Measurements from ENCODE around the gene KRTAP12-3.

The KRTAP12-3 gene

DNA sequence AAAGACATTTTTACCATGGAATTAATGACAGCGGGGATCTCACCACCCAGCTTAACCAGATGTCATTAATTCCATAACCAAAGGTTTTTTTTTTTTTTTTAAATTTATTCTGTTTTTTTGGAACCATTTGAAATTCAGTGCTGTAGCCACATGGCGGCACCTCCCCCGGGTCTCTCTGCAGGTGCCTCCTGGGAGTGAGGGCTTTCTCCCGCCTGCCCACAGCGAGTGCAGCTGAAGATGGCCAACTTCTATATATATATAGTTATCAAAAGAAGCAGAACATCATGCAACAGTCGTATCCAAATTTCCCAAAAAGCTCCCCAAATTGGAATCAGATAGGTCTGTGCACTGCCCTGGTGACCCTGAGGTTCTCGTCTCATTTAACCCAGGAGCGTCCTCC lies 42.3 kb upstream of the KRTAP12-3 start:
- Histone ChIP-seq H3K4me3 (ENCODE audit: low read length in 2 of 2) (no peak overlapping the region), H3K27ac (ENCODE audit: low read depth in 2 of 2, low read length in 2 of 2) (no peak overlapping the region), H3K9me3 (ENCODE audit: control insufficient read depth in 2 of 2, low read length in 2 of 2) (peaks cover 0 to 5% of the 10 kb centered on the region in 2 donors), H3K27me3 (ENCODE audit: control insufficient read depth in 2 of 2, insufficient read depth in 2 of 2, low read length in 2 of 2) (no peaks in the 10 kb centered on the region), H3K4me1 (ENCODE audit: control insufficient read depth in 2 of 2, insufficient read depth in 2 of 2, low read length in 2 of 2) (no peaks in the 10 kb centered on the region), H3K36me3 (ENCODE audit: control insufficient read depth in 2 of 2, insufficient read depth in 2 of 2, low read length in 2 of 2) (no peaks in the 10 kb centered on the region), H3K9ac (ENCODE audit: low read depth in 1 of 2, low read length in 2 of 2) (no peak overlapping the region)

DNA sequence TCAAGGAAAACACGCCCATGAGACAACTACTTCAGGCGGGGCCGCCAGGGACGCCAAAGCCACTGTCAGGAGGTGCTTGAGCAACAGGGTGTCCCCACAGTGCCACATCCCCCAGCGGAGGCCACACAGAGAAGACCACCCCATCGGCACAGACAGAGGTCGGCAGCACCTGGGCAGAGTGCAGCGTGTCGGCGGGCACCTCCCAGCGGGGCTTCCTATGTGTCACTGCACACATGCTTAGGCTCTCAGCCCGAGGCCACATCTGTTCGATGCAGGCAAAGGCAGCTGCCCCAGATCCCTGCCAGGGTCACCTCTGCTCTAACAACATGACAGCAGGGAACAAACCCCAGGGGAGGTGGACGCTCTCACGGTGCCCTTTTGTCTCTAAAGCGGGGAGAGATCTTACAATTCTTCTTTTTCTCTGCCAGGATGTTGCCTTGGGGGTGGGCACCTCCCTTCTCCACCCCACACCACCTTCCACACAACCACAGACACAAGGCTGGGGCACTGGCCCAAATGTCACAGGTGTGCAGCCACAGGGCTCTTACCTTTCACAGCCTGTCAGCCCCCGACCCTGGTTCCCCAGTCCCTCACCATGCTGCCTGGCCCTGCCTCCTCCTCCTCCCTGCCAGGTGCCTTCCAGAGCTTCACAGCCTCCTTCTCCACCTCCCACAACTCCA lies 41.7 kb upstream of the KRTAP12-3 start:
- Histone ChIP-seq H3K9ac (ENCODE audit: low read depth in 1 of 2, low read length in 2 of 2) (no peak overlapping the region), H3K4me1 (ENCODE audit: control insufficient read depth in 2 of 2, insufficient read depth in 2 of 2, low read length in 2 of 2) (no peaks in the 10 kb centered on the region), H3K27ac (ENCODE audit: low read depth in 2 of 2, low read length in 2 of 2) (no peak overlapping the region), H3K36me3 (ENCODE audit: control insufficient read depth in 2 of 2, insufficient read depth in 2 of 2, low read length in 2 of 2) (no peaks in the 10 kb centered on the region), H3K9me3 (ENCODE audit: control insufficient read depth in 2 of 2, low read length in 2 of 2) (peaks cover 0 to 5% of the 10 kb centered on the region in 2 donors), H3K4me3 (ENCODE audit: low read length in 2 of 2) (no peak overlapping the region), H3K27me3 (ENCODE audit: control insufficient read depth in 2 of 2, insufficient read depth in 2 of 2, low read length in 2 of 2) (no peaks in the 10 kb centered on the region)

DNA sequence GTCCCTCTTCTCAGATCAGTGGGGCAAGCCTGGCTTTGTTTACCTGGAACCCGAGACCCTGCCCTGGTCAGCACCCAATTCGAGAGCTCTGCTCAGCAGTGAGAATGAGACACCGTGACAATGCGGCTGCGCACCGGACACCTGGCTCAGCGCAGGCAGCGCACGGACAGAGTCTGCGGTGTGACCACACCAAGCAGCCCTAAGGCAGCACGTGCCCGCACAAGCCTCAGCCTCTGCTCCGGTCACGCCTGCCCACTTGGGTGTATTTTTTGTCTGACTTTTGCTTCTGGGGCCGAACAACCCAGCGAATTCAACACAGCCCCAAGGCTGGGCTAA lies 41.2 kb upstream of the KRTAP12-3 start:
- Histone ChIP-seq H3K4me1 (ENCODE audit: control insufficient read depth in 2 of 2, insufficient read depth in 2 of 2, low read length in 2 of 2) (no peaks in the 10 kb centered on the region), H3K9me3 (ENCODE audit: control insufficient read depth in 2 of 2, low read length in 2 of 2) (peaks cover 0 to 5% of the 10 kb centered on the region in 2 donors), H3K36me3 (ENCODE audit: control insufficient read depth in 2 of 2, insufficient read depth in 2 of 2, low read length in 2 of 2) (no peaks in the 10 kb centered on the region), H3K27me3 (ENCODE audit: control insufficient read depth in 2 of 2, insufficient read depth in 2 of 2, low read length in 2 of 2) (no peaks in the 10 kb centered on the region), H3K9ac (ENCODE audit: low read depth in 1 of 2, low read length in 2 of 2) (no peak overlapping the region), H3K4me3 (ENCODE audit: low read length in 2 of 2) (no peak overlapping the region), H3K27ac (ENCODE audit: low read depth in 2 of 2, low read length in 2 of 2) (no peak overlapping the region)

DNA sequence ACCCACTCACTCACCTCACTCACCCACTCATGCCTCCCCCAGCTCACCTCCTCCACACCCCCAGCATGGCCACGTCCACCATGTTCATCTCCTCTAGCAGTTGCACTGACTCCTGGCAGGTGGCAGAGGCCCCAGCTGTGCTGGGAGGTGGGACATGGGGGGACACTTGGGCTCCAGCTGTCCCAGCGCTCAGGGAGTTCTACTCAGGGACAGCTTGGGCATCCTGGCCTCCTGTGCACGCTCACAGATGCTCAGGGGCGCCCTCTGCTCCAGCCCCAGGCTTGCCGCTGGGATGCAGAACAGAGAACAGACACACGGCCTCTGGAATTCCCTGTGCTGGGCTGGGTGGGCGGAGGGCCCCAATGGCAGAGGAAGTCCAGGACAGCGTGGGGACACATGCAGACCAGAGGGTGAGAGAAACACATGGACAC lies 40.6 kb upstream of the KRTAP12-3 start:
- Histone ChIP-seq H3K4me3 (ENCODE audit: low read length in 2 of 2) (no peak overlapping the region), H3K9me3 (ENCODE audit: control insufficient read depth in 2 of 2, low read length in 2 of 2) (no peaks in the 10 kb centered on the region), H3K4me1 (ENCODE audit: control insufficient read depth in 2 of 2, insufficient read depth in 2 of 2, low read length in 2 of 2) (no peaks in the 10 kb centered on the region), H3K36me3 (ENCODE audit: control insufficient read depth in 2 of 2, insufficient read depth in 2 of 2, low read length in 2 of 2) (no peaks in the 10 kb centered on the region), H3K27ac (ENCODE audit: low read depth in 2 of 2, low read length in 2 of 2) (no peak overlapping the region), H3K9ac (ENCODE audit: low read depth in 1 of 2, low read length in 2 of 2) (no peak overlapping the region), H3K27me3 (ENCODE audit: control insufficient read depth in 2 of 2, insufficient read depth in 2 of 2, low read length in 2 of 2) (no peaks in the 10 kb centered on the region)

DNA sequence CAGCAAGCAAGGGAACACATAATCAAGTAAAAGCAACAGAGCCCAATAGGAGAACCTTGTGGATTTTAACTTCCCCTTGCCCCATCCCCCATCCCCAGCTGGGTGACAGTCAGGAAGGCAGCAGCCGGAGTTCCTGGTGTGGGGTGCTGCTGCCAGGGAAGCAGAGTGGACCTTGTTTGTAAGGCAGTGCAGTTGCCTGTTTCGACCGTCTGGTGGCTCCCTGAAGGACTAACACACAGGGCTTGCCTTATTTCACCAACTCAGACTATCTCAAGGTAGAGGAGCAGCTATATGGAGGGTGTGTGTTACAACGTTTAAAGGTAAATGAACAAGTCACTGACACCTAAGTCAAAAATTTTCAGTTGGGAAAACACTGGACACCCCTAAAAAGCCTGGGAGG lies 39.2 kb upstream of the KRTAP12-3 start:
- no peaks in the 10 kb centered on the region for H3K4me1 ChIP-seq (ENCODE audit: control insufficient read depth in 2 of 2, insufficient read depth in 2 of 2, low read length in 2 of 2)
- no peaks in the 10 kb centered on the region for H3K36me3 ChIP-seq (ENCODE audit: control insufficient read depth in 2 of 2, insufficient read depth in 2 of 2, low read length in 2 of 2)
- H3K27ac ChIP-seq (ENCODE audit: low read depth in 2 of 2, low read length in 2 of 2): peak overlapping the region in 1 of 2 donors; percentile 65
- no peaks in the 10 kb centered on the region for H3K27me3 ChIP-seq (ENCODE audit: control insufficient read depth in 2 of 2, insufficient read depth in 2 of 2, low read length in 2 of 2)
- H3K4me3 ChIP-seq (ENCODE audit: low read length in 2 of 2): no peak overlapping the region
- no peak overlapping the region for H3K9ac ChIP-seq (ENCODE audit: low read depth in 1 of 2, low read length in 2 of 2)
- peaks cover 0 to 2% of the 10 kb centered on the region in 2 donors for H3K9me3 ChIP-seq (ENCODE audit: control insufficient read depth in 2 of 2, low read length in 2 of 2)

DNA sequence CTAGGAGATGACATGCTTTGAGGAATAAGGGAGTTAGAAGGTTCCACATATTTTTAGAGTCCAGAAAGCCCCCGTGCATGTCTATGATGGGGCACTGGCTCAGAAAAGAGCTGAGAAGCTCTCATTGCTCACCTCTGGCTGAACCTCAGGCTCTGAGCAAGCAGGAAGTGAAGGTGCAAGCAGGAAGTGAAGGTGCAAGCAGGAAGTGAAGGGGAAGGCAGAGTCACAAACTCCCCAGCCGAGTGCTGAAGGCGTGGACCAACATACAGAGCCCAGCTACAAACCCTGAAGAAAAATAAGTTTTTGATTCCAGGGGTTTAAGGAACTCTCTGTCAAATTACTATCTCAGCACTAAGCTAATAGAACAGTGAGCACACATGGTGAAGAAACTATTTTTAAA lies 38.8 kb upstream of the KRTAP12-3 start:
- Histone ChIP-seq H3K9ac (ENCODE audit: low read depth in 1 of 2, low read length in 2 of 2) (no peak overlapping the region), H3K4me3 (ENCODE audit: low read length in 2 of 2) (no peak overlapping the region), H3K27me3 (ENCODE audit: control insufficient read depth in 2 of 2, insufficient read depth in 2 of 2, low read length in 2 of 2) (no peaks in the 10 kb centered on the region), H3K9me3 (ENCODE audit: control insufficient read depth in 2 of 2, low read length in 2 of 2) (peaks cover 0 to 2% of the 10 kb centered on the region in 2 donors), H3K36me3 (ENCODE audit: control insufficient read depth in 2 of 2, insufficient read depth in 2 of 2, low read length in 2 of 2) (no peaks in the 10 kb centered on the region), H3K27ac (ENCODE audit: low read depth in 2 of 2, low read length in 2 of 2) (peak overlapping the region in 1 of 2 donors; percentile 65), H3K4me1 (ENCODE audit: control insufficient read depth in 2 of 2, insufficient read depth in 2 of 2, low read length in 2 of 2) (no peaks in the 10 kb centered on the region)

DNA sequence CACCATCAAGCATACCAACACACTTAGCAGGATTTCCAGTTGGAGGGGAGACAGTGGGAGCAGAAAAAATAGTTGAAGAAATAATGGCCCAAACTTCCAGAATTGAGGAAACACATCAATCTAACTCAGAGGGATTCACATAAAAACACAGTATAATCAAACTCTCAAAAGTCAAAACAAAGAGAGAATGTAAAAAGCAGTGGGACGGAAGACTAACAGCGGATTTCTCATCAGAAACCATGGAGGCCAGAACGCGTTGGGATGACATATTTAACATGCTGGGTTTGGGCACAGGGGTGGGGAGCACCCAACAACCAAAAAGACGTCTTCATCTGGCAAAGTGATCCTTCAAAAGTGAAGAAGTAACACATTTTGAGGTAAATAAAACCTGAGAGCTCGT lies 37.8 kb upstream of the KRTAP12-3 start:
- H3K36me3 ChIP-seq (ENCODE audit: control insufficient read depth in 2 of 2, insufficient read depth in 2 of 2, low read length in 2 of 2): no peaks in the 10 kb centered on the region
- peaks cover 0 to 2% of the 10 kb centered on the region in 2 donors for H3K9me3 ChIP-seq (ENCODE audit: control insufficient read depth in 2 of 2, low read length in 2 of 2)
- no peaks in the 10 kb centered on the region for H3K27me3 ChIP-seq (ENCODE audit: control insufficient read depth in 2 of 2, insufficient read depth in 2 of 2, low read length in 2 of 2)
- no peak overlapping the region for H3K27ac ChIP-seq (ENCODE audit: low read depth in 2 of 2, low read length in 2 of 2)
- no peak overlapping the region for H3K4me3 ChIP-seq (ENCODE audit: low read length in 2 of 2)
- H3K9ac ChIP-seq (ENCODE audit: low read depth in 1 of 2, low read length in 2 of 2): no peak overlapping the region
- H3K4me1 ChIP-seq (ENCODE audit: control insufficient read depth in 2 of 2, insufficient read depth in 2 of 2, low read length in 2 of 2): no peaks in the 10 kb centered on the region

DNA sequence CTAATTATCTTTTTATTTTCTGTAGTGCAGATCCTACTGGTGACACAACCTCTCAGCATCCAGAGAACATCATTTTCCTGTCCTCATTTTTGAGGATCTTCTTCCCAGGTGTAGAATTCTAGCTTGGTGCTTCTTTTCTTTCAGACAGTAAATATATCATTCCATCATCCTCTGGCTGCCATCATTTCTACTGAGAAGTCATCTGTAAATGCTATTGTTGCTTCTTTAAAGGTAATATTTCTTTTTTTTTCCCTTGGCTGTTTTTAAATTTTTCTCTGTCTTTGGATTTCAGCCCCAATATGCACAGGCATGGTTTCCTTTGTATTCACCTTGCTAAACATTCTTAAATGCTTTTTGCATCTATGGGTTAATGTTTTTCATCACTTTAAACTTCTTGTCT lies 34.2 kb upstream of the KRTAP12-3 start:
- Histone ChIP-seq H3K4me1 (ENCODE audit: control insufficient read depth in 2 of 2, insufficient read depth in 2 of 2, low read length in 2 of 2) (no peaks in the 10 kb centered on the region), H3K9me3 (ENCODE audit: control insufficient read depth in 2 of 2, low read length in 2 of 2) (peaks cover 0 to 2% of the 10 kb centered on the region in 2 donors), H3K27me3 (ENCODE audit: control insufficient read depth in 2 of 2, insufficient read depth in 2 of 2, low read length in 2 of 2) (no peaks in the 10 kb centered on the region), H3K36me3 (ENCODE audit: control insufficient read depth in 2 of 2, insufficient read depth in 2 of 2, low read length in 2 of 2) (no peaks in the 10 kb centered on the region), H3K4me3 (ENCODE audit: low read length in 2 of 2) (no peak overlapping the region), H3K27ac (ENCODE audit: low read depth in 2 of 2, low read length in 2 of 2) (no peak overlapping the region), H3K9ac (ENCODE audit: low read depth in 1 of 2, low read length in 2 of 2) (no peak overlapping the region)

DNA sequence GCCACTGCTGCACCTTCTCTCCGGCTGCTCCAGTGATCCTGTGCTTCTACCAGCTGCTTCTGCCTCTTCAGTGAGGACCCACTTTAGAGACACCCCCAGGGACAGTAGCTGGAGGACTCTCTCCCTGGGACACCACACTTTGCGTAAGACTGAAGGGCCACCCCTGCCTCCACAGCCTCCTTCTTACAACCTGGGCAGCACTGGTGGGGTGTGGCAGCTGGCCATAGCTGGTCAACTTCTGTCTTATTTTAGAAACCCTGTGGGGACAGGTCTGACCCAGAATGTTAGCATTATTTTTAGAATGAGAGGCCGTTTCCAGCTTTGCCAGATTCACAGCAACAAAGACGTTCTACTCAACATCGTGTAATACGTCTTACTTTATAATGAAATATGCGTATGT lies 32.0 kb upstream of the KRTAP12-3 start:
- Histone ChIP-seq H3K9me3 (ENCODE audit: control insufficient read depth in 2 of 2, low read length in 2 of 2) (peaks cover 0 to 2% of the 10 kb centered on the region in 2 donors), H3K36me3 (ENCODE audit: control insufficient read depth in 2 of 2, insufficient read depth in 2 of 2, low read length in 2 of 2) (no peaks in the 10 kb centered on the region), H3K27ac (ENCODE audit: low read depth in 2 of 2, low read length in 2 of 2) (no peak overlapping the region), H3K4me3 (ENCODE audit: low read length in 2 of 2) (no peak overlapping the region), H3K9ac (ENCODE audit: low read depth in 1 of 2, low read length in 2 of 2) (no peak overlapping the region), H3K4me1 (ENCODE audit: control insufficient read depth in 2 of 2, insufficient read depth in 2 of 2, low read length in 2 of 2) (no peaks in the 10 kb centered on the region), H3K27me3 (ENCODE audit: control insufficient read depth in 2 of 2, insufficient read depth in 2 of 2, low read length in 2 of 2) (no peaks in the 10 kb centered on the region)

DNA sequence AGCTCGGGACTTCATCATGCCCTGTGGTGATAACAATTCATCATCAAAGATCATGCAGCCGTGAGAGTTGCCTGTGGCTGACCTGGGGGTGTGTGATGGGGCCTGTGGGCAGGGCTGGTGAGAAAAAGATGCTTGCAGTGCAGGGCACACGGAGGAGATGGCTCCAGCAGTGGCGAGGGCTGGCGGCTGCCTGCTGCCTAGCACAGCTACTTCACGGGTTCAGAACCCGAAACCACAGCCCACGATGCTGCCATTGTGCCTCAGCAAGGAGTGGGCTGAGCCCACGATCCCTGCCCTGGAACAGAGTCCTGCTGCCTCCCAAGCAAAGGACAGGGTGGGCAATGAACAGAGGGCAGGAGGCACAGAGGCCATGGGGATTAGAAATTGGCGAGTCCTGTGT lies 31.5 kb upstream of the KRTAP12-3 start:
- no peaks in the 10 kb centered on the region for H3K36me3 ChIP-seq (ENCODE audit: control insufficient read depth in 2 of 2, insufficient read depth in 2 of 2, low read length in 2 of 2)
- no peak overlapping the region for H3K27ac ChIP-seq (ENCODE audit: low read depth in 2 of 2, low read length in 2 of 2)
- H3K4me3 ChIP-seq (ENCODE audit: low read length in 2 of 2): no peak overlapping the region
- peaks cover 0 to 3% of the 10 kb centered on the region in 2 donors for H3K9me3 ChIP-seq (ENCODE audit: control insufficient read depth in 2 of 2, low read length in 2 of 2)
- H3K9ac ChIP-seq (ENCODE audit: low read depth in 1 of 2, low read length in 2 of 2): no peak overlapping the region
- H3K4me1 ChIP-seq (ENCODE audit: control insufficient read depth in 2 of 2, insufficient read depth in 2 of 2, low read length in 2 of 2): no peaks in the 10 kb centered on the region
- no peaks in the 10 kb centered on the region for H3K27me3 ChIP-seq (ENCODE audit: control insufficient read depth in 2 of 2, insufficient read depth in 2 of 2, low read length in 2 of 2)
